Astrocyte (in vitro differentiated cells and primary cell): ENCODE results near the gene PEX19.

Experiments used
- CTCF ChIP-seq: IDR thresholded peaks from 2 replicates; pipeline ENCODE4 v1.5.1; 2011; ENCODE audit warnings: low read depth, mild to moderate bottlenecking, inconsistent platforms, low read length, moderate library complexity; ENCODE audit not compliant: insufficient read depth
- EZH2 ChIP-seq: IDR thresholded peaks from 2 replicates; pipeline ENCODE4 v1.6.1; 2012; ENCODE audit warnings: mild to moderate bottlenecking, low read length, inconsistent platforms; ENCODE audit not compliant: insufficient read depth

GRCh38 chr1:160237558-160237957 is 47.4 kb downstream of the PEX19 start:
- no peak for TF ChIP-seq CTCF
- no peak for TF ChIP-seq EZH2
